ENCODE measurements around the gene PTPN4.

PTPN4 gene

DNA sequence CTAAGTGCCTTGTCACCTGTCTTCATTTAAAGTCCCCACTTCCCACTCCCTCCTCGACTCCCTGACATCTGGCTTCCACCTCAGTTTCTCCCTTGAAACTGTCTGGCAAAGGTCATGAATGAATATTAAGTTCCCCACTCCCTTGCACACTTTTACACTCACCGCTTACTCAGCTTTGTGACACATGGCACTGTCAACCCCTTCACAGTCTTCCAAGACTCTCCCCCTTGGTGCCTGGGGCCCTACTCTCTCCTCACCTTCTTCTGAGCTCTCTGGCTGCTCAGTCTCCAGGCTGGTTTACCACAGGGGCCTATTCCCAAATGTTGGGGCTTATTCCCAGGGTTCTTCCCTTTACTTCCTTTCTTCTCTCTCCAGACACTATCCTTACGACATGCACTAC is 17.9 kb upstream of the PTPN4 start:
- TF ChIP-seq CSDC2 (CRISPR knock-in tag; IDR thresholded peaks at IDR 0.05) (no peak), ZNF565 (CRISPR knock-in tag; conservative IDR thresholded peaks at IDR 0.05; ENCODE audit: low read depth) (no peak), ZFP30 (CRISPR knock-in tag; IDR thresholded peaks at IDR 0.05) (no peak), ZC3H10 (CRISPR knock-in tag; IDR thresholded peaks at IDR 0.05) (no peak), GLIS3 (CRISPR knock-in tag; IDR thresholded peaks at IDR 0.05) (no peak), ZNF8 (CRISPR knock-in tag; IDR thresholded peaks at IDR 0.05) (no peak), ZNF70 (CRISPR knock-in tag; IDR thresholded peaks at IDR 0.05) (no peak), SNAI2 (CRISPR knock-in tag; IDR thresholded peaks at IDR 0.05) (no peak), TCF4 (CRISPR knock-in tag; IDR thresholded peaks at IDR 0.05; ENCODE audit: borderline replicate concordance) (no peak), OSR1 (CRISPR knock-in tag; IDR thresholded peaks at IDR 0.05) (no peak)
- TF ChIP-seq, protein P1, sequence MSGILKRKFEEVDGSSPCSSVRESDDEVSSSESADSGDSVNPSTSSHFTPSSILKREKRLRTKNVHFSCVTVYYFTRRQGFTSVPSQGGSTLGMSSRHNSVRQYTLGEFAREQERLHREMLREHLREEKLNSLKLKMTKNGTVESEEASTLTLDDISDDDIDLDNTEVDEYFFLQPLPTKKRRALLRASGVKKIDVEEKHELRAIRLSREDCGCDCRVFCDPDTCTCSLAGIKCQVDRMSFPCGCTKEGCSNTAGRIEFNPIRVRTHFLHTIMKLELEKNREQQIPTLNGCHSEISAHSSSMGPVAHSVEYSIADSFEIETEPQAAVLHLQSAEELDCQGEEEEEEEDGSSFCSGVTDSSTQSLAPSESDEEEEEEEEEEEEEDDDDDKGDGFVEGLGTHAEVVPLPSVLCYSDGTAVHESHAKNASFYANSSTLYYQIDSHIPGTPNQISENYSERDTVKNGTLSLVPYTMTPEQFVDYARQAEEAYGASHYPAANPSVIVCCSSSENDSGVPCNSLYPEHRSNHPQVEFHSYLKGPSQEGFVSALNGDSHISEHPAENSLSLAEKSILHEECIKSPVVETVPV (CRISPR knock-in tag; IDR thresholded peaks at IDR 0.05): no peak
- ATAC-seq: no peak

GRCh38 chr2:119744335-119744939 is 15.3 kb upstream of the PTPN4 start:
- peak; percentile 85 for ATAC-seq
- no peak for TF ChIP-seq GLIS3 (CRISPR knock-in tag; IDR thresholded peaks at IDR 0.05)
- TF ChIP-seq ZFP30 (CRISPR knock-in tag; IDR thresholded peaks at IDR 0.05): no peak
- no peak for TF ChIP-seq BACH2 (CRISPR knock-in tag; IDR thresholded peaks at IDR 0.05; ENCODE audit: borderline replicate concordance)
- no peak for TF ChIP-seq ZNF565 (CRISPR knock-in tag; conservative IDR thresholded peaks at IDR 0.05; ENCODE audit: low read depth)
- no peak for TF ChIP-seq ZNF70 (CRISPR knock-in tag; IDR thresholded peaks at IDR 0.05)
- no peak for TF ChIP-seq CREB5 (CRISPR knock-in tag; IDR thresholded peaks at IDR 0.05; ENCODE audit: low read depth)
- TF ChIP-seq ARNTL (CRISPR knock-in tag; IDR thresholded peaks at IDR 0.05; ENCODE audit: borderline replicate concordance, low read depth): no peak
- no peak for TF ChIP-seq POU6F1 (CRISPR knock-in tag; IDR thresholded peaks at IDR 0.05; ENCODE audit: borderline replicate concordance, low read depth)
- no peak for TF ChIP-seq TOX (CRISPR knock-in tag; IDR thresholded peaks at IDR 0.05; ENCODE audit: borderline replicate concordance)
- TF ChIP-seq PPARA (CRISPR knock-in tag; IDR thresholded peaks at IDR 0.05; ENCODE audit: borderline replicate concordance): no peak
- no peak for TF ChIP-seq ISL1 (CRISPR knock-in tag; IDR thresholded peaks at IDR 0.05)
- no peak for TF ChIP-seq ZC3H10 (CRISPR knock-in tag; IDR thresholded peaks at IDR 0.05)
- no peak for TF ChIP-seq SNAI2 (CRISPR knock-in tag; IDR thresholded peaks at IDR 0.05)
- TF ChIP-seq ESRRG (CRISPR knock-in tag; IDR thresholded peaks at IDR 0.05): no peak
- TF ChIP-seq, protein P1 (CRISPR knock-in tag; IDR thresholded peaks at IDR 0.05): no peak
- no peak for TF ChIP-seq CSDC2 (CRISPR knock-in tag; IDR thresholded peaks at IDR 0.05)
- no peak for TF ChIP-seq TCF4 (CRISPR knock-in tag; IDR thresholded peaks at IDR 0.05; ENCODE audit: borderline replicate concordance)
- TF ChIP-seq ZFP3 (CRISPR knock-in tag; IDR thresholded peaks at IDR 0.05): no peak
- TF ChIP-seq OSR1 (CRISPR knock-in tag; IDR thresholded peaks at IDR 0.05): no peak

GRCh38 chr2:119745566-119745965 is 14.2 kb upstream of the PTPN4 start:
- no peak for ATAC-seq
- TF ChIP-seq POU6F1 (CRISPR knock-in tag; IDR thresholded peaks at IDR 0.05; ENCODE audit: borderline replicate concordance, low read depth) (no peak), GLIS3 (CRISPR knock-in tag; IDR thresholded peaks at IDR 0.05) (no peak), ZNF70 (CRISPR knock-in tag; IDR thresholded peaks at IDR 0.05) (no peak), ISL1 (CRISPR knock-in tag; IDR thresholded peaks at IDR 0.05) (no peak), PATZ1 (CRISPR knock-in tag; IDR thresholded peaks at IDR 0.05; ENCODE audit: borderline replicate concordance) (no peak), ZC3H10 (CRISPR knock-in tag; IDR thresholded peaks at IDR 0.05) (no peak), TCF4 (CRISPR knock-in tag; IDR thresholded peaks at IDR 0.05; ENCODE audit: borderline replicate concordance) (no peak), ZNF565 (CRISPR knock-in tag; conservative IDR thresholded peaks at IDR 0.05; ENCODE audit: low read depth) (no peak), OSR1 (CRISPR knock-in tag; IDR thresholded peaks at IDR 0.05) (no peak), BACH2 (CRISPR knock-in tag; IDR thresholded peaks at IDR 0.05; ENCODE audit: borderline replicate concordance) (no peak), ARNTL (CRISPR knock-in tag; IDR thresholded peaks at IDR 0.05; ENCODE audit: borderline replicate concordance, low read depth) (no peak), RARB (CRISPR knock-in tag; IDR thresholded peaks at IDR 0.05) (no peak), ZNF8 (CRISPR knock-in tag; IDR thresholded peaks at IDR 0.05) (no peak), ESRRG (CRISPR knock-in tag; IDR thresholded peaks at IDR 0.05) (no peak), ZFP3 (CRISPR knock-in tag; IDR thresholded peaks at IDR 0.05) (no peak)
- TF ChIP-seq, protein P1 (CRISPR knock-in tag; IDR thresholded peaks at IDR 0.05): no peak
